OCI-LY1 (cell line): ENCODE results near the gene CLEC4C.

Experiments
- CTCF ChIP-seq: fragments of 200-600 bp; sonication (generic), shearing (Covaris generic); IDR thresholded peaks from 2 replicates; pipeline ENCODE4 v1.5.1; 2017; ENCODE audit warnings: mild to moderate bottlenecking, antibody characterized with exemption, low read length, moderate library complexity, mixed read lengths
- EZH2 ChIP-seq: fragments of 200-600 bp; sonication (generic), shearing (Covaris generic); IDR thresholded peaks from 2 replicates; pipeline ENCODE4 v1.8.0; 2017; ENCODE audit warnings: borderline replicate concordance, mixed run types, mild to moderate bottlenecking, antibody characterized with exemption, low read length, moderate library complexity, mixed read lengths

- TF ChIP-seq CTCF (no peak), EZH2 (no peak)
Measured at GRCh38 chr12:7787574-7788293, 40.6 kb upstream of the CLEC4C start.
